Kidney (tissue), 14 donors: Measurements from ENCODE around the gene EEFSEC. TPM values are rescaled to one million over a fixed set of nuclear protein-coding genes. Genes with fewer than 3 reads are reported as not detected.
A peak's percentile ranks its signal among the peaks of the same experiment; 100 is the strongest.

Source experiments
- DNase-seq, 5 donors: peaks; one replicate each; pipeline ENCODE4 v3.0.0-alpha.2; 2013 to 2020
- FAIRE-seq: peaks from 2 replicates; lab custom pipeline; 2012; peaks lifted over from hg19 to GRCh38; lab: Jason Lieb, UNC
- H3K27ac ChIP-seq, 2 donors: one replicate each; pipeline ENCODE4 v1.7.0; 2013; ENCODE audit warnings: low read depth in 2 of 2, low read length in 2 of 2, inconsistent platforms in 1 of 2
- H3K27me3 ChIP-seq: one replicate; pipeline ENCODE4 v1.7.1; 2013; ENCODE audit warnings: low read length, inconsistent platforms; ENCODE audit not compliant: control insufficient read depth, insufficient read depth
- H3K36me3 ChIP-seq, 3 donors: one replicate each; pipeline versions ENCODE4 v1.7.0 to v1.7.1; 2013; ENCODE audit warnings: low read length in 3 of 3, control low read depth in 1 of 3, inconsistent platforms in 1 of 3; ENCODE audit not compliant: insufficient read depth in 3 of 3, control insufficient read depth in 2 of 3
- H3K4me1 ChIP-seq, 3 donors: one replicate each; pipeline versions ENCODE4 v1.7.0 to v1.7.1; 2013; ENCODE audit warnings: low read length in 3 of 3, inconsistent platforms in 1 of 3, low read depth in 1 of 3; ENCODE audit not compliant: control insufficient read depth in 2 of 3, insufficient read depth in 2 of 3
- H3K4me3 ChIP-seq, 3 donors: one replicate each; pipeline versions ENCODE4 v1.7.0 to v1.8.1; 2013; ENCODE audit warnings: low read length in 3 of 3, control low read depth in 1 of 3, inconsistent platforms in 1 of 3
- H3K9ac ChIP-seq, 3 donors: one replicate each; pipeline versions ENCODE4 v1.7.0 to v1.7.1; 2013; ENCODE audit warnings: low read length in 3 of 3, control low read depth in 1 of 3, inconsistent platforms in 1 of 3
- H3K9me3 ChIP-seq, 3 donors: one replicate each; pipeline versions ENCODE4 v1.7.0 to v1.7.1; 2013; ENCODE audit warnings: low read length in 3 of 3, control low read depth in 1 of 3, inconsistent platforms in 1 of 3; ENCODE audit not compliant: control insufficient read depth in 2 of 3, insufficient read depth in 1 of 3
- intact Hi-C: fragments of 100-400 bp; cut with DNase I; formaldehyde crosslinking; loops from one replicate; pipeline ENCODE4 v1.11.1; 2022
- polyA plus RNA-seq: library from polyadenylated mRNA; stranded (reverse); fragments of 350-450 nt; fragmentation: Illumina TruSeq; extraction: RNeasy Lipid Tissue Mini Kit (QIAGEN cat#74804); gene quantifications from one replicate; pipeline ENCODE4 v1.2.3, GENCODE V29; 2014; ENCODE audit warnings: low read depth, low replicate concordance; ENCODE audit not compliant: insufficient read depth
- total RNA-seq: library from RNA; stranded (reverse); fragmentation: NEBNext Ultra II Directional; extraction: Animal tissue kit (Norgen Biotek cat#: 25700); gene quantifications from one replicate; pipeline ENCODE4 v1.2.1, GENCODE V29; 2021
- TF ChIP-seq, protein P1 (sequence below): IDR thresholded peaks from 3 replicates; pipeline ENCODE4 v1.5.1; 2012; ENCODE audit warnings: mild to moderate bottlenecking, moderate library complexity, borderline replicate concordance; ENCODE audit not compliant: insufficient read depth; ENCODE audit errors: extremely low read depth
- donor health status: control.
- donor health status: control.
- donor health status: control.
- donor health status: control.
- donor health status: control.
- donor health status: DM: yes; HTN: yes; CAD: no.
- donor health status: Normal renal cell carcinoma (clear cell type).

EEFSEC gene
- total and polyA plus RNA-seq, 2 donors from 2014 or later: 15.2 to 23.2 TPM

DNA sequence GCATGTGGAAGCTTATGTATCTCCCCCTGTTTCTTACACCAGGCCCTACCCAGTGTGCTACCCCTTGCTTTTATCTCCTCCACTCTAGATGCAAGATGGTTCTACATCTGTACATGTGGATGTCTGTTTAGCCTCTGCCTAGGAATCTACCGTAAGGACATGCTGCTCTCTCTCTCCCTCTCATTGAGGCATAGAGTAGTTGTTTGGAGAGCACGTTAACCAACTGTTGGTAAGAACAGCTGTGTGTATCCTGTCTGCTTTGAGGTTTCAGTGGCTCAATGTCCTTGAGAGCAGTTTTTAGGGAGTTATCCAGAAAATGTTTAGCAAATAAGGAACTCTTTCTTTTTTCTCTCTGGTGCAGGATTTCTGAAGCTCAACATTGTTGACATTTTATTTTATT lies 160.7 kb downstream of the EEFSEC start:
- Histone ChIP-seq H3K4me3 (no peak overlapping the region), H3K4me1 (no peaks in the 10 kb centered on the region), H3K27me3 (no peaks in the 10 kb centered on the region), H3K27ac (no peak overlapping the region), H3K9ac (no peak overlapping the region), H3K36me3 (no peaks in the 10 kb centered on the region), H3K9me3 (no peaks in the 10 kb centered on the region)
- intact Hi-C loops: no loop called here
- TF ChIP-seq, protein P1, sequence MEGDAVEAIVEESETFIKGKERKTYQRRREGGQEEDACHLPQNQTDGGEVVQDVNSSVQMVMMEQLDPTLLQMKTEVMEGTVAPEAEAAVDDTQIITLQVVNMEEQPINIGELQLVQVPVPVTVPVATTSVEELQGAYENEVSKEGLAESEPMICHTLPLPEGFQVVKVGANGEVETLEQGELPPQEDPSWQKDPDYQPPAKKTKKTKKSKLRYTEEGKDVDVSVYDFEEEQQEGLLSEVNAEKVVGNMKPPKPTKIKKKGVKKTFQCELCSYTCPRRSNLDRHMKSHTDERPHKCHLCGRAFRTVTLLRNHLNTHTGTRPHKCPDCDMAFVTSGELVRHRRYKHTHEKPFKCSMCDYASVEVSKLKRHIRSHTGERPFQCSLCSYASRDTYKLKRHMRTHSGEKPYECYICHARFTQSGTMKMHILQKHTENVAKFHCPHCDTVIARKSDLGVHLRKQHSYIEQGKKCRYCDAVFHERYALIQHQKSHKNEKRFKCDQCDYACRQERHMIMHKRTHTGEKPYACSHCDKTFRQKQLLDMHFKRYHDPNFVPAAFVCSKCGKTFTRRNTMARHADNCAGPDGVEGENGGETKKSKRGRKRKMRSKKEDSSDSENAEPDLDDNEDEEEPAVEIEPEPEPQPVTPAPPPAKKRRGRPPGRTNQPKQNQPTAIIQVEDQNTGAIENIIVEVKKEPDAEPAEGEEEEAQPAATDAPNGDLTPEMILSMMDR: no peak
- DNase-seq (no peak), FAIRE-seq (no peak)

DNA sequence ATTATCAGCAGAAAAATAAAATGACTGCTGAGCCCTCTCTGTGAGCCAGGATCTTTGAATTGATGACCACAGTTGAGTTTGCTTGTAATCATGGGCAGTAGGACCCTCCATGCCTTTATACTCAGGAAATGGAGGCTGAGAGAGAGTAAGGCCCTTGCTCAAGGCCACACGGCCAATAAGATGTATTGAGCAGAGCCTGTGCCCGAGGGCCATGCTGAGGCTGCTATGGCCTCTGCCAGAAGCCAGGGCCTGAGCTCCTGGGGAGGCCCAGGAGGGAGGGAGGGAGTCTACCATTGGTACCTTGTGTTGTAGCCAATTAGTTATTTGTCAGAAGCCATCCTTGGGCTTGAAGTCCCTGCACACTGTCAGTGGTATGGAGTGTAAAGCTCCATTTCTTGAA lies 162.0 kb downstream of the EEFSEC start:
- no peaks in the 10 kb centered on the region for H3K36me3 ChIP-seq
- intact Hi-C loops: no loop called here
- no peaks in the 10 kb centered on the region for H3K9me3 ChIP-seq
- no peak overlapping the region for H3K9ac ChIP-seq
- no peak overlapping the region for H3K27ac ChIP-seq
- peaks cover 0 to 2% (median 0%) of the 10 kb centered on the region in 3 donors for H3K4me1 ChIP-seq
- H3K27me3 ChIP-seq: no peaks in the 10 kb centered on the region
- DNase-seq (peak in 1 of 5 donors; percentile 23), FAIRE-seq (no peak)
- TF ChIP-seq, protein P1: no peak
- H3K4me3 ChIP-seq: no peak overlapping the region

DNA sequence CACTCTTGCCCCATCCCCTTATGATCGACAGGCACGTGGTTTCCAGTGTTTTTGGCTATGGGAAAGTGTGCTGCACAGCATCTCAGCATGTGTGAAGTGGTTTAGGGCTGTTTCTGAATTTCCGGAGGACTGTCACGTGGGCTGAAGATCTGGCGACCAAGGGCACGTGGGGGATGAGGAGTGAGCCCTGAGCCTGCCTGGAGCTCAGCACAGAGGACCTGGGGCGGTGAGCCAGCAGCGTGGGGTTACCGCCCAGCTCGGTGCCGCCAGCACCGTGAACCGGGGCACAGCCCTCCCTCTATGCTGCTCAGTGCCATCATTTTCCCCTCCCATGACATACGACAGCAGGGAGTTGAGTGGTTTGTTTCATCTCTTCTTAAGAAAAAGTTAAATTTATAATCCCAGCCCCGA lies 163.2 kb downstream of the EEFSEC start:
- intact Hi-C loops: no loop called here
- Histone ChIP-seq H3K4me3 (no peak overlapping the region), H3K9me3 (no peaks in the 10 kb centered on the region), H3K9ac (no peak overlapping the region), H3K27ac (no peak overlapping the region), H3K4me1 (peaks cover 0 to 2% (median 2%) of the 10 kb centered on the region in 3 donors), H3K27me3 (no peaks in the 10 kb centered on the region), H3K36me3 (no peaks in the 10 kb centered on the region)
- DNase-seq: peak in 4 of 5 donors; percentile 74 to 84 (median 82)
- FAIRE-seq: no peak
- TF ChIP-seq, protein P1: no peak

DNA sequence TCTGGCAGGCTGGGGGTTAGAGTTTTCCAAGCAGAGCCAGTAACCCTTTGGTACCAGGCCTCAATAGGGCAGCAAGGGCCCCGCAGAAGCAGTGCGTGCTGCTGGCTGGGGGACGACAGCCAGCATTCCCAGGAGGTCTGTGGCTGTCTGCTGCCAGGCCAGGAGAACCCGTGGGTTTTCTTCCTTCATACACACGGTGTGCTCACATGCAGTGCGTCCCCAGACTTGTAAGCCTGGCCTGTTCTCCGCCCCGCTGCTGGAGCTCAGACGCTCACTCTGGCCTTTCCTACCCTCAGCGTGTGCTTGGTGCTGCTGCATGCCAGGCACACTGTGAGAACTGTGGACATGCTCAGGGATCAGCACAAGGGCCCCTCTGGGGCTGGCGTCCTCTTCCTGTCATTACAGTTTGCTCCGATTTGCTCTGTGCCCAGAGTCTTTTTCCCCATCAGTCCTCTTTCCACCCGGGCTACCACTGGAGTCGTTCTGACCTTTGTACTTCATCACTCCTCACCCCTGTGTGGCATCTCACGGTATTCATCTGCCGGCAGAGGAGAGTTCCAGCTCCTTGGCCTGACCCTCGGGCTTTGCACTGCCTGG lies 163.9 kb downstream of the EEFSEC start:
- intact Hi-C loops: no loop called here
- Histone ChIP-seq H3K9me3 (no peaks in the 10 kb centered on the region), H3K4me3 (no peak overlapping the region), H3K27ac (no peak overlapping the region), H3K4me1 (peaks cover 0 to 2% (median 2%) of the 10 kb centered on the region in 3 donors), H3K36me3 (no peaks in the 10 kb centered on the region), H3K27me3 (no peaks in the 10 kb centered on the region), H3K9ac (no peak overlapping the region)
- no peak for FAIRE-seq
- peak in 3 of 5 donors; percentile 40 to 49 (median 40) for DNase-seq
- TF ChIP-seq, protein P1: no peak
